Endodermal cell (in vitro differentiated cells): ENCODE measurements around the gene IQCM. TPM values are rescaled to one million over a fixed set of nuclear protein-coding genes. Genes with fewer than 3 reads are reported as not detected.
"Not testable (repeated sequence)": the region's sequence is repeated elsewhere in the genome, so short reads cannot be mapped to it uniquely, and the experiment has no call there.

Experiments
- DNase-seq: peaks from one replicate; pipeline ENCODE4 v3.0.0-alpha.2; 2017
- H3K27ac ChIP-seq: 2 replicates; pipeline ENCODE4 v1.5.1; 2013; ENCODE audit warnings: mild to moderate bottlenecking, low read depth, low read length, moderate library complexity
- H3K27me3 ChIP-seq: 2 replicates; pipeline ENCODE4 v1.6.1; 2013; ENCODE audit warnings: mild to moderate bottlenecking, low read length, moderate library complexity; ENCODE audit not compliant: insufficient read depth, control insufficient read depth, poor library complexity, severe bottlenecking
- H3K36me3 ChIP-seq: 2 replicates; pipeline ENCODE4 v1.7.0; 2013; ENCODE audit warnings: mild to moderate bottlenecking, low read length, moderate library complexity; ENCODE audit not compliant: control insufficient read depth, insufficient read depth
- H3K4me1 ChIP-seq: one replicate; pipeline ENCODE4 v1.7.0; 2013; ENCODE audit warnings: low read length; ENCODE audit not compliant: control insufficient read depth, insufficient read depth
- H3K4me3 ChIP-seq: 2 replicates; pipeline ENCODE4 v1.5.1; 2013; ENCODE audit warnings: mild to moderate bottlenecking, low read length, moderate library complexity
- H3K9ac ChIP-seq: 2 replicates; pipeline ENCODE4 v1.6.1; 2013; ENCODE audit warnings: mild to moderate bottlenecking, low read length, moderate library complexity; ENCODE audit not compliant: poor library complexity, severe bottlenecking; ENCODE audit errors: extremely low read depth
- H3K9me3 ChIP-seq: 2 replicates; pipeline ENCODE4 v1.6.1; 2013; ENCODE audit warnings: mild to moderate bottlenecking, low read length, moderate library complexity; ENCODE audit not compliant: control insufficient read depth
- H3K27ac Mint-ChIP-seq: 2 replicates; pipeline ENCODE4 v1.8.0; 2020; ENCODE audit warnings: mixed read lengths
- H3K27me3 Mint-ChIP-seq: 2 replicates; pipeline ENCODE4 v1.8.0; 2021; ENCODE audit warnings: mild to moderate bottlenecking, mixed read lengths; ENCODE audit not compliant: insufficient read depth
- H3K36me3 Mint-ChIP-seq: 2 replicates; pipeline ENCODE4 v1.8.0; 2020; ENCODE audit warnings: low read depth, mixed read lengths
- H3K4me1 Mint-ChIP-seq: 2 replicates; pipeline ENCODE4 v1.8.0; 2020; ENCODE audit warnings: mixed read lengths
- H3K4me3 Mint-ChIP-seq: 2 replicates; pipeline ENCODE4 v1.8.0; 2020; ENCODE audit warnings: mild to moderate bottlenecking, moderate library complexity, mixed read lengths
- H3K9me3 Mint-ChIP-seq: 2 replicates; pipeline ENCODE4 v1.8.0; 2020; ENCODE audit warnings: mild to moderate bottlenecking, mixed read lengths
- WGBS, 2 experiments: methylation state at CpG; one replicate each; pipeline versions ENCODE4 v1.1.5 to v1.1.7; 2013; ENCODE audit warnings: missing lambda C conversion rate in 2 of 2, mixed read lengths in 1 of 2; ENCODE audit not compliant: insufficient coverage in 1 of 2, insufficient read length in 1 of 2; 5-methylcytosine and 5-hydroxymethylcytosine counted together
- total RNA-seq, 2 donors: library from RNA; stranded (reverse); fragmentation: NEBNext Ultra II Directional in 1 of 2; extraction: Animal tissue kit (Norgen Biotek cat#: 25700) in 1 of 2; gene quantifications; 2 replicates in 1 of 2; 3 replicates in 1 of 2; pipeline ENCODE4 v1.2.1, GENCODE V29; 2021
- TF ChIP-seq, protein P1 (sequence below): fragments of 200-600 bp; sonication (generic); conservative IDR thresholded peaks from 2 replicates; pipeline ENCODE4 v1.5.0; 2021; ENCODE audit warnings: antibody characterized with exemption, mild to moderate bottlenecking

Gene IQCM
- total RNA-seq, 2 donors from 2014 or later = not detected

DNA sequence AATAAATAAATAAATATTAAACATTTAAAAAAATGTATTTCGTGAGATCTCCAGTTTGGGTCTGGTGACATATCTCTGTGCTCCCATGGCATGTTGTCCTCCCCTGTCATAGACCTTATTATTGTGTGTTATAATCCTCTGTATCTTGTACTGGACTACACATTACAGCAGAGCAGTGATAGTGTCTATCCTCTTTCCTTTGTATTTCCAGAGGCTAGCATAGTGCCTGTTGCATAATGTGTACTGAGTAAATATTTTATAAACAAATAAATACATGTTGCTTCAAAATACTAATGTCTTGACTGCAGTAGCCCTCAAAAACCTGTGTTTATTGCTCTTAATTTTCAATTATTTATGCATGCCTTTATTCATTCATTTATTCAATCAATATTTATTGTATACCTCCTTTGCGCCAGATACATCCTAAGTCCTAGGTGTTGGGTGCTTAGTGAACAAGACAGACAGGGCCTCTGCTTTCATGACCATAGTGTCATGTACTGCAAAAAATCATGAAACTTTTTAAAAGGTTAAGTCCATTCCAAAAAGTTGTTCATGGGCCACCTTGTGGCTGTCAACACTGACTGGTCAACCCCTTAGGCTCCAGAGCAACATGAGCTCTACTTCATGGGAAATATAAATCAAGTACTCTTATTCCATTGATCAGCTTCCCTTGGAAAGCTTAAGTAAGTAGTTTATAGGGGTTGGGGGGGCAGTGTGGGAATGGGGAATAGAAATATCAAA is 303.9 kb downstream of the IQCM start:
- WGBS, 2 experiments = 92% methylated on average over 2 of the region's 2 CpGs; no CpG with 5 or more reads in 1 of the 2 experiments

DNA sequence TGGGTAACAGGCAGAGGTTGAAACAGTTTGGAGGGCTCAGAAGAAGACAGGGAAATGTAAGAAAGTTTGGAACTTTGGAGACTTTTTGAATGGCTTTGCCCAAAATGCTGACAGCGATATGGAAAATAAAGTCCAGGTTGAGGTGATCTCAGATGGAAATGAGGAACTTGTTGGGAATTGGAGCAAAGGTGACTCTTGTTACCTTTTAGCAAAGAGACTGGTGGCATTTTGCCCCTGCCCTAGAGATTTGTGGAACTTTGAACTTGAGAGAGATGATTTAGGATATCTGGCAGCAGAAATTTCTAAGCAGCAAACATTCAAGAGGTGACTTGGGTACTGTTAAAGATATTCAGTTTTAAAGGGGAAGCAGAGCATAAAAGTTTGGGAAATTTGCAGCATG is 308.3 kb downstream of the IQCM start:
- H3K4me1 ChIP-seq, H3K27me3 ChIP-seq, H3K4me3 Mint-ChIP-seq, H3K4me3 ChIP-seq, H3K9ac ChIP-seq, H3K36me3 ChIP-seq, H3K36me3 Mint-ChIP-seq, DNase-seq, H3K9me3 ChIP-seq, H3K27ac ChIP-seq, H3K27ac Mint-ChIP-seq, H3K4me1 Mint-ChIP-seq, H3K27me3 Mint-ChIP-seq: not testable (repeated sequence)
- 86 to 91% methylated on average over 1 of the region's 1 CpG for WGBS, 2 experiments
- peaks cover 27% of the 10 kb centered on the region for H3K9me3 Mint-ChIP-seq

More for the DNA sequence above, 303.9 kb downstream of the IQCM start:
- Histone ChIP-seq H3K9me3 (no peaks in the 10 kb centered on the region), H3K27ac (no peak overlapping the region), H3K27me3 (no peaks in the 10 kb centered on the region), H3K4me1 (no peaks in the 10 kb centered on the region), H3K4me3 (no peak overlapping the region), H3K36me3 (no peaks in the 10 kb centered on the region), H3K9ac (no peak overlapping the region)
- no peaks in the 10 kb centered on the region for H3K36me3 Mint-ChIP-seq
- no peak for DNase-seq
- H3K4me3 Mint-ChIP-seq = no peak overlapping the region
- H3K27ac Mint-ChIP-seq = no peak overlapping the region
- no peaks in the 10 kb centered on the region for H3K27me3 Mint-ChIP-seq
- H3K9me3 Mint-ChIP-seq = peaks cover 27% of the 10 kb centered on the region
- TF ChIP-seq, protein P1, sequence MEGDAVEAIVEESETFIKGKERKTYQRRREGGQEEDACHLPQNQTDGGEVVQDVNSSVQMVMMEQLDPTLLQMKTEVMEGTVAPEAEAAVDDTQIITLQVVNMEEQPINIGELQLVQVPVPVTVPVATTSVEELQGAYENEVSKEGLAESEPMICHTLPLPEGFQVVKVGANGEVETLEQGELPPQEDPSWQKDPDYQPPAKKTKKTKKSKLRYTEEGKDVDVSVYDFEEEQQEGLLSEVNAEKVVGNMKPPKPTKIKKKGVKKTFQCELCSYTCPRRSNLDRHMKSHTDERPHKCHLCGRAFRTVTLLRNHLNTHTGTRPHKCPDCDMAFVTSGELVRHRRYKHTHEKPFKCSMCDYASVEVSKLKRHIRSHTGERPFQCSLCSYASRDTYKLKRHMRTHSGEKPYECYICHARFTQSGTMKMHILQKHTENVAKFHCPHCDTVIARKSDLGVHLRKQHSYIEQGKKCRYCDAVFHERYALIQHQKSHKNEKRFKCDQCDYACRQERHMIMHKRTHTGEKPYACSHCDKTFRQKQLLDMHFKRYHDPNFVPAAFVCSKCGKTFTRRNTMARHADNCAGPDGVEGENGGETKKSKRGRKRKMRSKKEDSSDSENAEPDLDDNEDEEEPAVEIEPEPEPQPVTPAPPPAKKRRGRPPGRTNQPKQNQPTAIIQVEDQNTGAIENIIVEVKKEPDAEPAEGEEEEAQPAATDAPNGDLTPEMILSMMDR = peak; percentile 20
- H3K4me1 Mint-ChIP-seq = no peaks in the 10 kb centered on the region

DNA sequence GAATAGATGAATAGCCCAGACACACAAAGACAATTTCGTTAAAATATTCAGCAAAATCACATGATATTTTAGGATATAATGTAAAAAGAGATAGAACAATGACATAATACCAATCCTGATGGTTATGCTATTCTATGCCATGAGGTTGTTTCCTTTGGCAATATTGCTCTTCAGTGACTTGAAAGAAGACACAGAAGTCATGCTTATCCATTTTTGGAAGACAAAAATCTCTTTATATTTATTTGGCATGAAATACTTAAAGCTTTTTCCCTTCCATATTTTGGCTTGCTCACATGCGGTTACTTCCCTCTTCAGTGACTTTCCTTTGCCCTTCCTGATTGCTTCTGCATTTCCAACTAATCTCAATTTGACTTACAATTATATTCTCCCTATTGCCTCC is 314.8 kb downstream of the IQCM start:
- H3K27me3 ChIP-seq = no peaks in the 10 kb centered on the region
- no peak overlapping the region for H3K27ac Mint-ChIP-seq
- no peaks in the 10 kb centered on the region for H3K4me1 ChIP-seq
- TF ChIP-seq, protein P1 = no peak
- H3K9ac ChIP-seq = no peak overlapping the region
- H3K27ac ChIP-seq = no peak overlapping the region
- H3K27me3 Mint-ChIP-seq = no peaks in the 10 kb centered on the region
- H3K9me3 ChIP-seq = no peaks in the 10 kb centered on the region
- DNase-seq = no peak
- WGBS, 2 experiments = 92 to 100% methylated on average over 1 of the region's 2 CpGs
- H3K4me1 Mint-ChIP-seq = no peaks in the 10 kb centered on the region
- H3K4me3 ChIP-seq = no peak overlapping the region
- no peak overlapping the region for H3K4me3 Mint-ChIP-seq
- H3K36me3 Mint-ChIP-seq = no peaks in the 10 kb centered on the region
- no peaks in the 10 kb centered on the region for H3K36me3 ChIP-seq
- no peaks in the 10 kb centered on the region for H3K9me3 Mint-ChIP-seq
